ENCODE results near the gene MICA. TPM values are rescaled to one million over a fixed set of nuclear protein-coding genes. Genes with fewer than 3 reads are reported as not detected.
"Not testable (repeated sequence)": the region's sequence is repeated elsewhere in the genome, so short reads cannot be mapped to it uniquely, and the experiment has no call there.

The MICA gene
- total RNA-seq, 2 experiments from 2014 or later: 24.1 to 25.8 TPM

DNA sequence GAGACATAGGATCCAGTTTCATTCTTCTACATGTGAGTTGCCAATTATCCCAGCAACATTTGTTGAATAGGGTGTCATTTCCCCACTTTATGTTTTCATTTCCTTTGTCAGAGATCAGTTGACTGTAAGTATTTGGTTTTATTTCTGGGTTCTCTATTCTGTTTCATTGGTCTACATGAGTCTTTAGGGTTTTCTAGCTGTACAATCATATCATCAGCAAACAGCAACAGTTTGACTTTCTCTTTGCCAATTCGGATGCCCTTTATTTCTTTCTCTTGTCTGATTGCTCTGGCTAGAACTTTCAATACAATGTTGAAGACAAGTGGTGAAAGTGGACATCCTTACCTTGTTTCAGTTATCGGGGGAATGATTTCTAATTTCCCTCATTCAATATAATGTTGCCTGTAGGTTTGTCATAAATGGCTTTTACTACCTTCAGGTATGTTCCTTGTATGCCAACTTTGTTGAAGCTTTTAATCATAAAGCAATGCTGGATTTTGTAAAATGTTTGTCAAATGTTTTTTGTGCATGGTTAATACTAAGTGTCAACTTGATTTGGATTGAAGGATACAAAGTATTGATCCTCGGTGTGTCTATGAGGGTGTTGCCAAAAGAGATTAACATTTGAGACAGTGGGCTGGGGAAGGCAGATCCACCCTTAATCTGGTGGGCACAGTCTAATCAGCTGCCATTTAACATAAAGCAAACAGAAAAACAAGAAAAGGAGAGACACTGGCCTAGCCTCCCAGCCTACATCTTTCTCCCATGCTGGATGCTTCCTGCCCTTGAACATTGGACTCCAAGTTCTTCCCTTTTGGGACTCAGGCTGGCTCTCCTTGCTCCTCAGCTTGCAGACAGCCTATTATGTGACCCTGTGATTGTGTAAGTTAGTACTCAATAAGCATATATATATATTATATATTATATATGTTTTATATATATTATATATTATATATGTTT is 23.3 kb downstream of the MICA start:
- Mint-ChIP-seq H3K4me1 (no peaks in the 10 kb centered on the region), H3K27ac (no peak overlapping the region), H3K4me3 (no peak overlapping the region), H3K27me3 (peaks cover 18% of the 10 kb centered on the region), H3K36me3 (no peaks in the 10 kb centered on the region), H3K9me3 (peaks cover 4% of the 10 kb centered on the region)
- no peak for ATAC-seq (ENCODE audit: low read depth)
- no peak for DNase-seq
- POLR2A ChIA-PET: no interaction called here

GRCh38 chr6:31430449-31430848 is 27.1 kb downstream of the MICA start:
- POLR2A ChIA-PET: interaction anchor here (1.0 kb wide), 1 partner anchor 28 kb away, joined by 3 read pairs; no protein-coding TSS in a partner anchor
- Mint-ChIP-seq H3K27me3 (peaks cover 16% of the 10 kb centered on the region), H3K27ac (no peak overlapping the region), H3K36me3 (no peaks in the 10 kb centered on the region), H3K4me1 (peaks cover 1% of the 10 kb centered on the region), H3K9me3 (peaks cover 4% of the 10 kb centered on the region), H3K4me3 (no peak overlapping the region)
- no peak for ATAC-seq (ENCODE audit: low read depth)
- no peak for DNase-seq

DNA sequence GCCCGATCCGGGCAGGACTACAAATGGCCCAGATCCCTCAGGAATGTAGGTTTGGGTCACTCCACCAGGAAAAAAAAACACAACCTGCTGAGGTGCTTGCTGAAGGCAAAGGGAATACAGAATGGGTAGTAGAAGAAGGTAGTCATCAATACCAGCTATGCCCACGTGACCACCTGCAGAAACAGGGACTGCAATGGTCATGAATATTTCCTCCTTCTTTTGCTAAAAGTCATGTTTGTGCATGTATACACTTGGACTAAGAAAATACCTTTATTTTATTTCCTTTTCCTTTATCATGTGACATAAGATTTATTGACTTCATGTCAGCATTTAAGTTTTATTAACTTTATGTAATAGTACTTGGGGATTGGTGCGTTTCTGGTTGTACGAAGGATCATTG is 31.7 kb downstream of the MICA start:
- not testable (repeated sequence) for H3K36me3 Mint-ChIP-seq
- peaks cover 17% of the 10 kb centered on the region for H3K9me3 Mint-ChIP-seq

GRCh38 chr6:31438222-31438621 is 34.8 kb downstream of the MICA start:
- POLR2A ChIA-PET: no interaction called here
- DNase-seq (no peak), ATAC-seq (ENCODE audit: low read depth) (no peak)
- Mint-ChIP-seq H3K36me3 (peaks cover 4% of the 10 kb centered on the region), H3K9me3 (peaks cover 13% of the 10 kb centered on the region), H3K27me3 (peaks cover 50% of the 10 kb centered on the region), H3K27ac (no peak overlapping the region), H3K4me3 (no peak overlapping the region), H3K4me1 (peaks cover 8% of the 10 kb centered on the region)

More for the DNA sequence above, 31.7 kb downstream of the MICA start:
- H3K27me3 Mint-ChIP-seq: peaks cover 35% of the 10 kb centered on the region
- H3K4me1 Mint-ChIP-seq; H3K4me3 Mint-ChIP-seq; POLR2A ChIA-PET; ATAC-seq (ENCODE audit: low read depth); H3K27ac Mint-ChIP-seq; DNase-seq: not testable (repeated sequence)

DNA sequence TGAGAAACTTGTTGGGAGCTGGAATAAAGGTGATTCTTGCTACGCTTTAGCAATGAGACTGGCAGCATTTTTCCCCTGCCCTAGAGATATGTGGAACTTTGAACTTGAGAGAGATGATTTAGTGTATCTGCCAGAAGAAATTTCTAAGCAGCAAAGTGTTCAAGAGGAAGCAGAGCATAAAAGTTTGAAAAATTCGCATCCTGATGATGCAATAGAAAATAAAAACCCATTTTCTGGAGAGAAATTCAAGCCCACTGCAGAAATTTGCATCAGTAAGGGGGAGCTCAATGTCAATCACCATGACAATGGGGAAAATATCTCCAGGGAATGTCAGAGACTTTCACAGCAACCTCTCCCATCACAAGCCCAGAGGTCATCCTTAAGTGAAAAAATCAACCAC is 35.3 kb downstream of the MICA start:
- no peak for ATAC-seq (ENCODE audit: low read depth)
- peaks cover 13% of the 10 kb centered on the region for H3K9me3 Mint-ChIP-seq
- no peak overlapping the region for H3K4me3 Mint-ChIP-seq
- H3K27me3 Mint-ChIP-seq: peaks cover 51% of the 10 kb centered on the region
- POLR2A ChIA-PET: no interaction called here
- peaks cover 4% of the 10 kb centered on the region for H3K36me3 Mint-ChIP-seq
- no peak overlapping the region for H3K27ac Mint-ChIP-seq
- H3K4me1 Mint-ChIP-seq: peaks cover 8% of the 10 kb centered on the region
- DNase-seq: no peak

DNA sequence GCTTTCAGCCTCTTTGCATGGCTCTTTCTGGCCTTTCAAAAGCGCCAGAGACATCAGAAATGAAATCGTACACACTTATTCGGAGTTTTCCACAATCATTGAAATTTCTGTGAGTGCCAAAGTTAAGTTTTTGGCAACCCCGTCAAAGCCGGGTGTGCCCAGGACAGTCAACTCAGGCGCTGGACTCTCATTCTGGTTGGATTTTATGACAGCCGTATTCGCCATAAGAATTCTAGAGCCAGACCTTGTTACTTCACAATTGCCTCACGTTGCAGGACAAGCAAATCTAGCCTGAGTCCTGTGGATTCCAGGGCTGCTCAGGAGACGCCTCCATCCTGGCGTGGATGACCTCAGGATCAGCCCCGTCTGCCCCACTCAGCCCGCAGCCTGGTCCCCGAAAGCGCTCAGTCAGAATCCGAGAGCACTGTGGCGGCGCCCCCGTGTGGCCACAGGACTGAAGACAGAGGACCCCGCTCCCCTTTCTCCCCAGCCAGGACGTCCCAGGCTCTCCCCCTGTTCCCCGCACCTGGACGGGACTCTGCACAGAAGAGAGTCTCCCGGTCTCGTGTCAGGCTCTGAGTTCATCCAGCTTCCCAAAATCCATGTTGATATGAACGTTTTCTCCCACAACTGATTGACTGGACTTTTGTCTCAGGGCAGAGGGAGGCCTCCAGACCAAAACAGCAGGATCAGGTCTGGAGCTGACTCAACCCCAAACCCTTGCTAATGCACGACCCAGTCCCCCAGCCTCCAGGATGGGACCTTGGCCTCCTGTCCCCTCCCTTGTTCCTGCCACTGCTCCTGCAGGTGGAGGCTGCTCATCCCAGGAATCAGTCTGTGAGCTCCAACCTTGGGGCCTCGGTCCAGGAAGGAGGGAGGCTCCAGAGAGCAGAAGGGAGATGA is 38.2 kb downstream of the MICA start:
- Mint-ChIP-seq H3K4me3 (no peak overlapping the region), H3K4me1 (peaks cover 8% of the 10 kb centered on the region), H3K9me3 (peaks cover 13% of the 10 kb centered on the region), H3K36me3 (peaks cover 4% of the 10 kb centered on the region), H3K27me3 (peaks cover 70% of the 10 kb centered on the region), H3K27ac (no peak overlapping the region)
- peak; percentile 91 for DNase-seq
- ATAC-seq (ENCODE audit: low read depth): peak; percentile 93
- POLR2A ChIA-PET: interaction anchor here (1.4 kb wide), 1 partner anchor 42 kb away, joined by 8 read pairs; no protein-coding TSS in a partner anchor

DNA sequence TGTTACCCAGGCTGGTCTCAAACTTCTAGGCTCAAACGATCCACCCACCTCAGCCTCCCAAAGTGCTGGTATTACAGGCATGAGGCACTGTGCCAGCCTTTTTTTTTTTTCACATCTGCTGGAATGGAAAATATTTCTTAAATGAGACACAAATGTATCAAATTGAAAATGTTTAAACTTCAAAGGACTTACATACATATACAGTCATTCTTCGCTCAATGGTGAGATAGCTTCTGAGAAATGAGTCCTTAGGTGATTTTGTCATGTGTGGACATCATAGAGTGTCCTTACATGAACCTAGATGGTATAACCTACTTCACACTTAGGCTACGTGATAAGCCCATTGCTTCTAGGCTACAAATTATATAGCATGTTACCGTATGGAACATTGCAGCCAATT is 43.1 kb downstream of the MICA start:
- no peak overlapping the region for H3K4me3 Mint-ChIP-seq
- no peaks in the 10 kb centered on the region for H3K9me3 Mint-ChIP-seq
- H3K27me3 Mint-ChIP-seq: peaks cover 62% of the 10 kb centered on the region
- no peak for ATAC-seq (ENCODE audit: low read depth)
- no peaks in the 10 kb centered on the region for H3K36me3 Mint-ChIP-seq
- no peak for DNase-seq
- H3K27ac Mint-ChIP-seq: no peak overlapping the region
- H3K4me1 Mint-ChIP-seq: peaks cover 7% of the 10 kb centered on the region
- POLR2A ChIA-PET: no interaction called here

GRCh38 chr6:31446999-31447789 is 43.8 kb downstream of the MICA start:
- H3K4me3 Mint-ChIP-seq; ATAC-seq (ENCODE audit: low read depth); H3K9me3 Mint-ChIP-seq; POLR2A ChIA-PET; H3K36me3 Mint-ChIP-seq; DNase-seq; H3K4me1 Mint-ChIP-seq; H3K27ac Mint-ChIP-seq: not testable (repeated sequence)
- H3K27me3 Mint-ChIP-seq: peaks cover 61% of the 10 kb centered on the region

- Mint-ChIP-seq H3K36me3 (no peaks in the 10 kb centered on the region), H3K27me3 (peaks cover 38% of the 10 kb centered on the region), H3K9me3 (no peaks in the 10 kb centered on the region), H3K4me1 (no peaks in the 10 kb centered on the region), H3K4me3 (no peak overlapping the region), H3K27ac (no peak overlapping the region)
- DNase-seq (no peak), ATAC-seq (ENCODE audit: low read depth) (no peak)
- POLR2A ChIA-PET: no interaction called here
Observed at GRCh38 chr6:31450751-31451150, 47.4 kb downstream of the MICA start.

DNA sequence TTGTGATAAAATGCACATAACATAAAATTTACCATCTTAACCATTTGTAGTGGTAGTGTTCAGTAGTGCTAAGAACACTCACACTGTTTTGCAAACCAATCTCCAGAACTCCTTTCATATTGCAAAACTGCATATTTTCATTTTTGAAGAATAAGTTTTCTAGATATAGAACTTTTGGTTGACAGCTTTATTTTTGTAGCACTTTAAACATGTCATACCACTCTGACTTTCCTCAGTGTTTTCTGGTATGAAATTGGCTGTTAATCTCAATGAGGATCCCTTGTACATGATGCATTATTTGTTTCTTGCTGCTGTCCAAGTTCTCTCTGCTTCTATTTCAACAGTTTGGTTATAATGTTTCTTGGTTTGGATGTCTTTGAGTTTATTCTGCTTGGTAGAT is 49.5 kb downstream of the MICA start:
- no peaks in the 10 kb centered on the region for H3K9me3 Mint-ChIP-seq
- no peak overlapping the region for H3K4me3 Mint-ChIP-seq
- peaks cover 28% of the 10 kb centered on the region for H3K27me3 Mint-ChIP-seq
- no peaks in the 10 kb centered on the region for H3K4me1 Mint-ChIP-seq
- DNase-seq (no peak), ATAC-seq (ENCODE audit: low read depth) (no peak)
- POLR2A ChIA-PET: no interaction called here
- no peaks in the 10 kb centered on the region for H3K36me3 Mint-ChIP-seq
- H3K27ac Mint-ChIP-seq: no peak overlapping the region

DNA sequence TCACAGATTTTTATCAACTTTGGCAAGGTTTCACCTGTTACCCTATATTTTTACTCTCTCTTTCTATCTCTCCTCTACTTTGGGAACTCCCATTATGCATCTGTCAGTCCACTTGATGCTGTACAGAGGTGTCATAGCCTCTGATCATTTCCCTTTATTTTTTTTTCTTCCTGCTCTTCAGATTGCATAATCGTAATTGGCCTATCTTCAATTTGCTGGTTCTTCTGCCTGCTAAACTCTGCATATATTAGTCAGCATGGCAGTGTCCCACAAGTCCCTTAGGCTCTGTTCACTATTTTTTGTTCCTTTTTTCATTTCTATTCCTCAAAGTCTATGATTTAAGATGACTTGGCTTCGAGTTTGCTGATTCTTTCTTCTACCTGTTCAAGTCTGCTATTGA is 49.9 kb downstream of the MICA start:
- DNase-seq (no peak), ATAC-seq (ENCODE audit: low read depth) (no peak)
- no peaks in the 10 kb centered on the region for H3K4me1 Mint-ChIP-seq
- POLR2A ChIA-PET: no interaction called here
- H3K9me3 Mint-ChIP-seq: no peaks in the 10 kb centered on the region
- H3K27me3 Mint-ChIP-seq: peaks cover 27% of the 10 kb centered on the region
- H3K27ac Mint-ChIP-seq: no peak overlapping the region
- H3K36me3 Mint-ChIP-seq: no peaks in the 10 kb centered on the region
- H3K4me3 Mint-ChIP-seq: no peak overlapping the region

GRCh38 chr6:31459864-31460263 is 56.5 kb downstream of the MICA start:
- Mint-ChIP-seq H3K36me3 (peaks cover 15% of the 10 kb centered on the region), H3K4me1 (peaks cover 19% of the 10 kb centered on the region)
- DNase-seq; H3K4me3 Mint-ChIP-seq; H3K27me3 Mint-ChIP-seq; ATAC-seq (ENCODE audit: low read depth); H3K9me3 Mint-ChIP-seq; H3K27ac Mint-ChIP-seq; POLR2A ChIA-PET: not testable (repeated sequence)

Measured in activated naive CD8-positive, alpha-beta T cell treated with anti-CD3 and anti-CD28 coated beads, Interleukin-2, amount 10 ng/mL, durations not matched to agents 7 days and 5 days (primary cell).